K562 (cell line): ENCODE data around the gene LAG3. TPM values are rescaled to one million over a fixed set of nuclear protein-coding genes. Genes with fewer than 3 reads are reported as not detected.

Experiments used
- BCLAF1 ChIP-seq, 2 experiments: fragments of 450-650 bp in 1 of 2; IDR thresholded peaks; 2 replicates each; pipeline ENCODE4 v1.6.1; 2011 to 2017; ENCODE audit warnings: low read depth in 2 of 2, antibody characterized with exemption in 1 of 2, borderline replicate concordance in 1 of 2, low read length in 1 of 2, mild to moderate bottlenecking in 1 of 2, mixed read lengths in 1 of 2; ENCODE audit not compliant: control insufficient read depth in 1 of 2
- E2F6 ChIP-seq, 2 experiments: IDR thresholded peaks; 2 replicates each; pipeline ENCODE4 v1.6.1; 2011; ENCODE audit warnings: borderline replicate concordance in 1 of 2, control low read depth in 1 of 2, low read depth in 1 of 2, low read length in 1 of 2, mild to moderate bottlenecking in 1 of 2, mixed read lengths in 1 of 2, moderate library complexity in 1 of 2; ENCODE audit not compliant: insufficient read depth in 1 of 2, insufficient read length in 1 of 2, poor library complexity in 1 of 2, severe bottlenecking in 1 of 2; ENCODE audit errors: extremely low read depth in 1 of 2
- ERF ChIP-seq: fragments of 450-650 bp; formaldehyde crosslinking; IDR thresholded peaks from 2 replicates; pipeline ENCODE4 v1.4.0; 2020; ENCODE audit warnings: mild to moderate bottlenecking, mixed read lengths
- HDAC6 ChIP-seq: IDR thresholded peaks from 2 replicates; pipeline ENCODE4 v1.6.1; 2012; ENCODE audit warnings: low read depth, mild to moderate bottlenecking, control low read depth, inconsistent platforms, low read length, moderate library complexity
- POLR3A ChIP-seq: IDR thresholded peaks from 2 replicates; pipeline ENCODE4 v1.6.1; 2011; ENCODE audit warnings: borderline replicate concordance, mild to moderate bottlenecking, moderate library complexity; ENCODE audit not compliant: insufficient read length, insufficient read depth; ENCODE audit errors: extremely low read depth
- STAT6 ChIP-seq: sonication (generic); formaldehyde crosslinking; IDR thresholded peaks from 2 replicates; pipeline ENCODE4 v1.8.1; 2023; ENCODE audit warnings: mild to moderate bottlenecking, missing genetic modification reagents
- ZNF318 ChIP-seq, 2 experiments: fragments of 450-650 bp; IDR thresholded peaks; 2 replicates each; pipeline ENCODE4 v1.6.1; 2016; ENCODE audit warnings: mild to moderate bottlenecking in 2 of 2, borderline replicate concordance in 1 of 2, low read depth in 1 of 2, moderate library complexity in 1 of 2
- polyA plus RNA-seq, 8 experiments: library from polyadenylated mRNA; depleted of rRNA in 4 of 8; stranded (reverse) in 5 of 8; unstranded in 3 of 8; fragments of >200 nt; fragmentation: Nextera tagmentation in 2 of 8; fragmentation: Illumina TruSeq in 1 of 8; extraction: Ambion mirVana in 2 of 8; extraction: Trizol in 1 of 8; gene quantifications; 2 replicates each; pipeline versions ENCODE4 v1.2.1 to v1.2.3, GENCODE V29; 2011 to 2014; ENCODE audit warnings: inconsistent platforms in 1 of 8, missing spikeins in 1 of 8
- total RNA-seq, 7 experiments: library from RNA; depleted of rRNA in 6 of 7; stranded (reverse); fragments of >200 nt in 6 of 7; fragmentation: Illumina TruSeq in 2 of 7; extraction: Trizol in 2 of 7; gene quantifications; 2 replicates each; pipeline versions ENCODE4 v1.2.1 to v1.2.3, GENCODE V29; 2011 to 2021; ENCODE audit warnings: low replicate concordance in 1 of 7

LAG3 gene
- total and polyA plus RNA-seq, 9 of the 15 experiments (the other 6 are each of a cell fraction or from before 2014, with no cell fraction given), result 0.07 to 0.66 (median 0.09) TPM; not detected in 1

- no peak for TF ChIP-seq ZNF318 (IDR thresholded peaks at IDR 0.05; ENCODE audit: borderline replicate concordance in 1 of 2, low read depth in 1 of 2)
- no peak for TF ChIP-seq POLR3A
- TF ChIP-seq E2F6 (IDR thresholded peaks at IDR 0.05; ENCODE audit: borderline replicate concordance in 1 of 2, extremely low read depth in 1 of 2, insufficient read depth in 1 of 2, insufficient read length in 1 of 2, low read depth in 1 of 2, low read length in 1 of 2, poor library complexity in 1 of 2, severe bottlenecking in 1 of 2), result peak in 1 of 2 experiments; percentile 53
- no peak for TF ChIP-seq ERF
- TF ChIP-seq BCLAF1 (IDR thresholded peaks at IDR 0.05; ENCODE audit: borderline replicate concordance in 1 of 2, control insufficient read depth in 1 of 2, low read depth in 2 of 2, low read length in 1 of 2), result no peak
- no peak for TF ChIP-seq HDAC6
- no peak for TF ChIP-seq STAT6 (CRISPR knock-in tag)
Observed at GRCh38 chr12:6766651-6767349, 5.5 kb upstream of the LAG3 start (continued).
